RWPE1 (cell line): ENCODE results near the gene YIPF5.

ENCODE experiments used
- CTCF ChIA-PET: fragments of 350-600 bp; sonication (Branson Sonifier 250); formaldehyde crosslinking; extraction: SDS; loops from one replicate; lab custom pipeline; 2021; lab: Yijun Ruan, JAX
- POLR2A ChIA-PET: fragments of 400-600 bp; formaldehyde crosslinking; extraction: SDS; loops from one replicate; lab custom pipeline; 2020; ENCODE audit warnings: antibody characterized with exemption; ENCODE audit not compliant: low non-redundant PET; lab: Yijun Ruan, JAX
- DNase-seq: peaks from one replicate; pipeline ENCODE4 v3.0.0; 2012; ENCODE audit warnings: low spot score
- H3K27ac ChIP-seq: fragments of 450-650 bp; 2 replicates; pipeline ENCODE4 v1.5.1; 2017
- TF ChIP-seq, protein P1 (sequence below): fragments of 450-650 bp; conservative IDR thresholded peaks from 2 replicates; pipeline ENCODE4 v1.5.1; 2017; ENCODE audit warnings: low read depth, mild to moderate bottlenecking

YIPF5 gene

DNA sequence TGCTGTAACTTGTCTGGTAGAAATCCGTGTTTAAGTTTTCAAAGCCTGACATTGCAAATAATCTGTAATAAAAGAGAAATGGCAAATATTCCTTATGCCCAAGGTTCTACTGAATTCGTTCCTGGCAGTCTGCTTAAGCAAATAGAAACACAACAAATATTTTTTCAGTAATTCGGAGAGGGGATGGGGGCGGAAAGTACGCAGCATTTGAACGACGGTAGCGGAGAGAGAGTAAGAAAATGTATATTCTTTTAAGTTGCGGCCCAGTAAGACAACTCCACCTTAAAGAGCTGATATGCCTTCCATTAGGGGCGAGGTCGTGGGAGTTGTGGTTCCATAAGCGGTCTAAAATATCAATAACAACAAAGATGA is 569 bp downstream of the YIPF5 start:
- no peak for DNase-seq
- TF ChIP-seq, protein P1, sequence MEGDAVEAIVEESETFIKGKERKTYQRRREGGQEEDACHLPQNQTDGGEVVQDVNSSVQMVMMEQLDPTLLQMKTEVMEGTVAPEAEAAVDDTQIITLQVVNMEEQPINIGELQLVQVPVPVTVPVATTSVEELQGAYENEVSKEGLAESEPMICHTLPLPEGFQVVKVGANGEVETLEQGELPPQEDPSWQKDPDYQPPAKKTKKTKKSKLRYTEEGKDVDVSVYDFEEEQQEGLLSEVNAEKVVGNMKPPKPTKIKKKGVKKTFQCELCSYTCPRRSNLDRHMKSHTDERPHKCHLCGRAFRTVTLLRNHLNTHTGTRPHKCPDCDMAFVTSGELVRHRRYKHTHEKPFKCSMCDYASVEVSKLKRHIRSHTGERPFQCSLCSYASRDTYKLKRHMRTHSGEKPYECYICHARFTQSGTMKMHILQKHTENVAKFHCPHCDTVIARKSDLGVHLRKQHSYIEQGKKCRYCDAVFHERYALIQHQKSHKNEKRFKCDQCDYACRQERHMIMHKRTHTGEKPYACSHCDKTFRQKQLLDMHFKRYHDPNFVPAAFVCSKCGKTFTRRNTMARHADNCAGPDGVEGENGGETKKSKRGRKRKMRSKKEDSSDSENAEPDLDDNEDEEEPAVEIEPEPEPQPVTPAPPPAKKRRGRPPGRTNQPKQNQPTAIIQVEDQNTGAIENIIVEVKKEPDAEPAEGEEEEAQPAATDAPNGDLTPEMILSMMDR, result no peak
- CTCF ChIA-PET, result interaction anchor here (0.6 to 0.7 kb wide), 2 partner anchors 12 to 1785 kb away, joined by 3 to 4 read pairs; no protein-coding TSS in a partner anchor
- POLR2A ChIA-PET, result no interaction called here
- H3K27ac ChIP-seq, result peak overlapping the region; percentile 75

DNA sequence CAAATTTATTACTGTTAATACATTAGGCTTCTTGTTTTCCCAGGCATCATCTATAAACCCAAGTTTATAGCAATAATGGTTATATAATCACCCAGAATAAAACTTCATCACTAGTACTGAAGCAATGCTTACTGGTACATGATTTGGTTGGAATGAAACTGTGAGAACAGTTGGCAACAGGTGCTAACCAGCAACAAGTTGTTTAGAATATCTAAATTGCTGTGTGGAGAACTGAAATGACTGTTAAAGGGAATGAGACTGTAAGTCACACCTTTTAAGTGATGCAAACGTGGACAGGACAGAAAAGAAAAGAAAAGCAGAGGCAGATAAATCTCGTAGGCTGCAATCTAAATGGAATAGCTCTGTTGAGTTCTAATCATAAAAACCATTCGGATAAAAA is 2.5 kb downstream of the YIPF5 start:
- no peak overlapping the region for H3K27ac ChIP-seq
- TF ChIP-seq, protein P1, result no peak
- DNase-seq, result no peak
- POLR2A ChIA-PET, result no interaction called here
- CTCF ChIA-PET, result no interaction called here

DNA sequence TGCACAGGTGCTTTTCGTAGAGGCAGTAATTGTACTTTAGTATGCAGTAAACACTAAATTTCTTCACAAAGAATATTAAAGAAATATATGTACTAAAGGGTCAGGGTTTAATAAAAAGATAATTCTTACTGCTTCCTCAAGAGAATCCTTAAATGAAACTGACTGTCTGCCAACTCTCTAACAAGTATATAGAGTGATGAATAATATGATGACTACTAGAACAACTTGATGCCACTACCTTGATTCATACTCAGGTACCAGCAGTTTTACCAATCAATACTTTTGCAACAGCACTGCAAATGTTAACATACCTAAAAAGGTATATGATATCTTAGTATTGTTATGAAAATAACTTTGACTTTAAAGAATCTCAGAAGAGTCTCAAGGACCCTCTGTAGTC is 3.8 kb downstream of the YIPF5 start:
- TF ChIP-seq, protein P1, result no peak
- ChIA-PET POLR2A (no interaction called here), CTCF (no interaction called here)
- no peak overlapping the region for H3K27ac ChIP-seq
- no peak for DNase-seq

DNA sequence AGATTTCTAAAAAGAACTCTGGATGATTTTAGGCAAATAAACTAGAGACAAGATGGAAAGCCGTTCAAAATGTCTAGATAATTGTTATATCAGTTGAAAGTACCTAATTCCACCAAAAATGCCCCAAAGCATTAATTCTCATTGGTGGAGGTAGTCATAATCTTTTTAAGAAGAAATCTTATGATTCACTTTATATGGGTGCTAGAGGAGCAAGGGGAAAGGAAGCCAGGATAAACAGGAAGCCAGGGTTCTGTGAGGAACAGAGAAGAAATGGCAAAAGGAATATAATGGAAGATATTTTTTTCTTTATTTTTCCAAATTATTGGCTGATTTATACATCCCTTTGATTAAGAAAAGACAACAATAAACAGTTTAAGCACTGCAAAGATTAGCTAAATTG is 7.8 kb downstream of the YIPF5 start:
- CTCF ChIA-PET, result no interaction called here
- TF ChIP-seq, protein P1, result no peak
- H3K27ac ChIP-seq, result no peak overlapping the region
- no peak for DNase-seq
- POLR2A ChIA-PET, result no interaction called here

DNA sequence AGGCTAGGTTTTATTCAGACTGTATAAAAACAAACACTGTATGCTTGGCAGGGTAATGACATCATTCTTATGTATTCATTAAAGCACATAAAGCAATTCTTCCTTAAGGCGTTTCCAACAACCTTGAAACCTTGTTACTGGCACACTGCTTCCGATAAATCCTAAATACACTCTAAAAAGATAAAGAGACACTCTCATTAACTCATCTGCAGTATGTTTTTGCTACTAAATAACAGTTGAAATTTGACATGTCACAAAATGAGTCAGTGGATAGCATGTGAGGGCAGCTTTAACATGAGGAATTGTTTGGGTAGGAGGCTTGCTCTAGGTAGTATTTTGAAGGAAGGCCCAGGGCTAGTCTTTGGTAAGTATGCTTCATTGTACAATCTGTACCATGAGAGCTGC is 13.7 kb downstream of the YIPF5 start:
- H3K27ac ChIP-seq, result no peak overlapping the region

DNA sequence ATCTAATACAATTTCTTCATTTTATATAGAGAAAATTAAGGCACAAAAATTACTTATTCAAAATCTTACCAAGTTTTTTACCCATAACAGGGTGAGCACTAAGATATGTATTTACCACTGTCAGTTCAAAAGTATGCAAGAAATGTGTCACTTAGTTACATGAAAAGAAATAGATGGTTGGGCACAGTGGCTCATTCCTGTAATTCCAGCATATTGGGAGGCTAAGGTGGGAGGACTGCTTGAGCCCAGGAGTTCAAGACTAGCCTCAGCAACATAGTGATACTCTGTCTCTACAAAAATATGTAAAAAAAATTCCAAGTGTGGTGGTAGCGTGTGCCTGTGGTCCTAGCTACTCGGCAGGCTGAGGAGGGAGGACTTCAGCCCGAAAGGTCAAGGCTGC is 19.4 kb downstream of the YIPF5 start:
- H3K27ac ChIP-seq, result no peak overlapping the region
- TF ChIP-seq, protein P1, result no peak
- no peak for DNase-seq
- ChIA-PET POLR2A (no interaction called here), CTCF (no interaction called here)

More for the DNA sequence above, 13.7 kb downstream of the YIPF5 start:
- DNase-seq, result no peak
- TF ChIP-seq, protein P1, result no peak
- POLR2A ChIA-PET, result no interaction called here
- CTCF ChIA-PET, result no interaction called here
